Hypothalamus (tissue), 51 donors: ENCODE results near the gene EXOC6B.
"Not testable (repeated sequence)": the region's sequence is repeated elsewhere in the genome, so short reads cannot be mapped to it uniquely, and the experiment has no call there.

Experiments used
- DNase-seq, 51 donors: peaks; one replicate each; lab custom pipeline; 2025; lab: John Stamatoyannopoulos, UW

Gene EXOC6B

DNA sequence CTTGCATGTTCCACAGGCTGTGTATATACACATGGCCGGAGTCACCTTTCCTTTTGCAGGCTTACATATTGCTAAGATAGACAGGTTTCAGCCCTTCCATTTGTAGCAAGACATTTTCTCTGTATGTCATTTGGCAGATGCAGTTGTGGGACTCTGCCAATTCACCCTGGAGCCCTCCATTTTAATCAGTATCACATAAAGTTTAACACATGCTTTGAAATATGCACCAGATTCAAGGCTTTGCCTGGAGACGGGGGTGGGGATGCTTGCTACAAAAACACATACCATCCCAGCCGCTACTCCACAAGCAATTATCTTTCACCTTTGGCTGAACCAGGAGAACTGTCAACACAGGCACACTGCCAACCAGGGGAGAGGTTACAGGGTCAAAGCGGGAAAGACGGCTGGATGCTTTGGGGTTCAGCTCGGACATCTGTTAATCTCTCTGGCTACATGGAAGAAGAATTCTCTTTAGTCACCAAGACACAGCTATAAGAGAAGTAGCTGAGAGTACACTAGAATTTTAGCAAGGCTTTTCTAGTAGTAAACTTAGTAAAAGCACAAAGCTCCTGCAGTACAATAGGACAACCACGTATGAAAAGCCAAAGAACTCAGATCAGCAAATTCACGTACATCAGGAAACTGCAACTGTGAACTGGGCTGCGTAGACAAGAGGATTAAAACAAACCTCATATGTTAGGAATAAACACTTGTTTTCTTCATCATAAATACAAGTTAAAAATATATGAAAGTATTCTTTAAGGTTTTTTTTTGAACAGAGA is 130.9 kb downstream of the EXOC6B start:
- DNase-seq = no peak

- no peak for DNase-seq
These were observed 136.1 kb downstream of the EXOC6B start for GRCh38 chr2:72689579-72690195.

DNA sequence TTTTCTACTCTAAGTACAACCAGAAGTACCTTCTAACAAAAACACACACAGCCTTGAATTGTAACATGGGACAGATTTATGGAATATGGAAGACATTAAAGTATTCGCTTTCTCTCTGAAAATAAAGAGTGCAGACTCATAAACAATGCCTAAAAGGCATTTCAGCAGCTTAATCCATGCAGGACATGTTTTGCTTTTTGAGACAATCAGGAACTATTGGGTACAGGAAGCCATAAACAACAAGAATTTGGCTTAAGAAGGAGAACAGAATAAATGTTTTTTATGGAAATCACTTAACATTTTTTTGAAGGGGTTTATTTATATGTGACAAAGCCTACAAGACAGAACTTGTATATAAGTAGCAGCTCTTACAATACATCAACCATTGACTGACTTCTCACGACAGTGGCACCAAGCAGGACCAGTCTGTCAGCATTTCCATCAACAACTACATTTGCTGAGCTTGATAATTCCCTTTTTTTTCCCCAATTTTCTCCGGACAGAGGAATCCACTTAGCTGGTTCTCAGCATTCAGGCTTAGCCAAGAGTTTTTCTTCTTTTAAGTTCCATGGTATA is 140.1 kb downstream of the EXOC6B start:
- no peak for DNase-seq

DNA sequence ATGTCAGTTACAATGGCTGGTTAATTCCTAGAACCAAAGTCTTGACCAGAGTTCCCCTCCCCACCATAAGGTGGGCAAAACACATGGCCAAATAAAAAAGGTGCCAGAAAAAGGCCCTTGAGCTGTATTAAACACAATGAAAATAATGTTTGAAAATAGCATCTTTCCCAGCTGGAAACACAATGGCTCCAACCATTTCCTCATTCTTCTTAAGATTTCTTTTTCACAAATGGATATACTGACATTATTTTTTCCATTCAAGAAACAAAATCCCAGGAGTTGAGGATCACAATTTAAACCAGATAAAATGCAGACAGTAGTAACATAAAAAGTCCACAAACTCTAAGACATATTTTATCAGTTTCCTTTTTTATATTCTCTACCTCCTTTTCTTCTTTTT is 143.8 kb downstream of the EXOC6B start:
- DNase-seq = no peak

DNA sequence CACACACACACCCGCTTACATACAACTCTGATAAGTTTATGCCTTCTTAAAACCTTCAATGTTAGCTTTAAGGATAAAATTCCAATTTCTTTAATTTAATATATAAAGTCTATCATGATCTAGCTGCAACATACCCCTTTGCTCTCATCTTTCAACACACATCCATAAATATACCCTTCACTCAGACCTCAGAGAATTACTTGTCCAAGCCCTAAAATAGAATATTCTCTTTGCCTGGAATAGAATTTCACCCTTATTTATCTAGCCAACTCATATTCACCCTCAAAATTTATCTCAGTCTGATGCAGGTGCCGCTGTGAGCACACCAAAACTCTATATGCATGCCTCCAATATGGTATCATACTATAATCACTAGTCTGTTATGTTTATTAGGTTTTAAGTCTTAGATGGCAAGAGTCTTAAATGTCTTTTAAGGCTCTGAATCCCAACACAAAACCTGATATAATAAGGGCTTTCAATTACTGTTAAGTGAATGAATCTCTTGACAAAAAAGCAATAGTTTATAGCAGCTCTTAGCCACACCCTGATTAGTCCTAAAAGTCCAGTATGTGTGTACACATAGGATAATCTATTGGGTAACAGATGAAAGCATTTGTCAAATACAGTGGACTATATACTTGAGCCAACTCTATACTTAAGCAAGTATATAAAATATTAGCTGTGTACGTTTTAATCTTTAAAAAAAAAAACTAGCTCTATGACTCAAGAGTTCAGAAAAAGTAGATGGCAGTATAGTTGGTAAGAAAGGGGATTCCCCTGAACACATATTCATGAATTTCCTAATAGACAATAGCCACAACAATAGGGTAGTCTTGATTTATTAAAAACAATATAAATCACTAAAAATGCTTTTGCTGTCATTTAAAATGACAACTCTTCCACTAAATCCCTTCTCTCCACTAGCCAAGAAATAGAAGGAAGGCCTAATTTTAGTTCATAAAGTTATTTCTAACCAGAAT is 144.5 kb downstream of the EXOC6B start:
- no peak for DNase-seq

- DNase-seq = no peak
These were observed 147.8 kb downstream of the EXOC6B start for GRCh38 chr2:72678024-72678423.

DNA sequence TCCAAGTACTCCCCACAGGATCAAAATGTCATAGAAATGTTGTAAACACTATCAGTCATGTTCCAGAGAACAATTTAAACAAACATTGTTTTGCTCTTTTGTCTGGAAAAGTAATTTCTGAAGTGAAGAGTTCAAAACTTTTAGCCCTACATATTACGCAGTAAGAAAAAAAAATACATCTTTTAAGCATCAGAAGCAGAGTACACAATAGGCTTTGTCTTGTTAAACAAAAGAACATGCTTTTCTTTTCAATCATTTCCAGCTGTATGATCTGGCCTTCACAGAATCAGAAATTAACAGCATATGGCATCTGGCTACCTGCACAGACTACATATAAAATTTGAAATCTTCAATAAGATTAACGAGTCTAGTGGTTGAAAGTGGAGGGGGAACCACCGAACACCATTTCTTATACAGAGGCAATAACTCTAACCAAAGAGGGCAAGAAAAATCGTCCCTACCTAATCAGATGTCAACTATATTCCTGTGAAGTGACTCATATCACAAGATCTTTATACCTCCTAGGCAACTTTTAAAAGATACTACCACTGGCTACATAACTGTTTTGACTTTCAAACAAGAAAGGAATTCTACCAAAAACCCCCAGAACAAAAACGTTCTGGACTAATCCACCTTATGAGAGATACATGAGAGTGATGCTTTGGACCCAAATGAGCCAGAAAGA is 149.3 kb downstream of the EXOC6B start:
- DNase-seq = no peak

DNA sequence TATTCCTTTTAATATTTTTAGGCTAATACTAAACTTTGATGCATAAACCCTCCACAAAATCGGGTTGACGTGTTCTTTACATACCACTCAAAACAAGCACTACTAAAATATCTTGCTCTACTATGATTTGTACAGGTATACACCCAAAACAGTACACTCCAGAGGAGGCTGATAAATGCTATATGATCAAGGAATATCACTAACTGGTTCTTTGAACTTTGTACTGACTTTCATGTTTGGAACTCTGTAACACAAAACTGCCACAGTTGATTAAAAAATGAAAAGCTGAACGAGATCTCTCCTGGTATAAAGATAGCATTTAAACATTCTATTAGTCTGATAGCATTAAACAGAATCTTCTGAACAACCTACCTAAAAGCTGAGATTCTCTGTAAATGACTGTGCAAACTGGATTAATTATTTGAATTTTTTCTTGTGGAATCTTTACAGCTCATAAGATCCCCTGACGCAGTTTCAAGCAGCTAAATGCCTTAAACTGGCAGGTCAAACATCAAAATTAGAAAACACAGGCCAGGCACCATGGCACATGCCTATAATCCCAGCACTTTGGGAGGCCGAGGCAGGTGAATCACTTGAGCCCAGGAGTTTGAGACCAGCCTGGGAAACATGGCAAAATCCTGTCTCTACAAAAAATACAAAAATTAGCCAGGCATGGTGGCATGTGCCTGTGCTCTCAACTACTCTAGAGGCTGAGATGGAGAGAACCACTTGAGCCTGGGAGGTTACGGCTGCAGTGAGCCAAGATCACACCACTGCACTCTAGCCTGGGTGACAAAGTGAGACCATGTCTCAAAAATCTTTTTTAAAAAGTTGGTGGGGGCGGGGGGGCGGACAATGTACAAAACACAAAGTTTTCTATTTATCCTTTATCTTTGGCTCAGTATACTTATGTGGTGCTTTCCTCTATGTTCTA is 150.6 kb downstream of the EXOC6B start:
- DNase-seq = no peak

- no peak for DNase-seq
These were observed 152.6 kb downstream of the EXOC6B start for GRCh38 chr2:72673279-72673678.

DNA sequence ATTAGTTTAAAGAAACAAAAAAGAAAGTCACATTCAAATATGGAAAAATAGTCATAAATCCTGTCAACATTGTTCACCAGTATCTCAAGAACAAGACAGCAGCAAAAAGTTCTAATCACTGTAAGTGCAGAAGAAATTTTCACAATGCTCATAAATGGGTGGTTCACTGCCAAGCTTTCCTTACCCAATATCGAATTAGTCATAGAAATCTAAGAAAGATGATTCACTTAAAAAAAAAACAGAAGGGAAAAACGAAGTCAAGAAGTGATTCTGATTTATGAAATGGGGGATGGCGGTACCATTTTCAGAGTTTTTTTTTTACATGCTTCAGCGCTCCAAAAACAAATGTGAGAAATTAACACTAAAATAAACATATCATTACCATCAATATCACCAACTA is 156.7 kb downstream of the EXOC6B start:
- no peak for DNase-seq

- DNase-seq = no peak
These were observed 157.2 kb downstream of the EXOC6B start for GRCh38 chr2:72668647-72669046.

GRCh38 chr2:72665448-72665847 is 160.4 kb downstream of the EXOC6B start:
- no peak for DNase-seq

GRCh38 chr2:72661985-72662384 is 163.8 kb downstream of the EXOC6B start:
- DNase-seq = no peak

- DNase-seq = no peak
These were observed 176.0 kb downstream of the EXOC6B start for GRCh38 chr2:72649810-72650209.

DNA sequence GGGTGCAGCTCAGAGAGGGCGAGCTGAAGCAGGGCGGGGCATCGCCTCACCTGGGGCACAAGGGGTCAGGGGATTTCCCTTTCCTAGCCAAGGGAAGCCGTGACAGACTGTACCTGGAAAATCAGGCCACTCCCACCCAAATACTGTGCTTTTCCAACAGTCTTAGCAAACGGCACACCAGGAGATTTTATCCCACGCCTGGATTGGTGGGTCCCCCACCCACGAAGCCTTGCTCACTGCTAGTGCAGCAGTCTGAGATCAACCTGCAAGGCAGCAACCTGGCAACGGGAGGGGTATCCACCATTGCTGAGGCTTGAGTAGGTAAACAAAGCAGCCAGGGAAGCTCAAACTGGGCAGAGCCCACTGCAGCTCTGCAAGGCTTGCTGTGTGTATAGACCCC is 184.6 kb downstream of the EXOC6B start:
- DNase-seq = not testable (repeated sequence)

GRCh38 chr2:72638600-72639211 is 187.1 kb downstream of the EXOC6B start:
- DNase-seq = no peak

- DNase-seq = no peak
These were observed 189.6 kb downstream of the EXOC6B start for GRCh38 chr2:72636210-72636609.

- no peak for DNase-seq
These were observed 195.1 kb downstream of the EXOC6B start for GRCh38 chr2:72630767-72631166.

DNA sequence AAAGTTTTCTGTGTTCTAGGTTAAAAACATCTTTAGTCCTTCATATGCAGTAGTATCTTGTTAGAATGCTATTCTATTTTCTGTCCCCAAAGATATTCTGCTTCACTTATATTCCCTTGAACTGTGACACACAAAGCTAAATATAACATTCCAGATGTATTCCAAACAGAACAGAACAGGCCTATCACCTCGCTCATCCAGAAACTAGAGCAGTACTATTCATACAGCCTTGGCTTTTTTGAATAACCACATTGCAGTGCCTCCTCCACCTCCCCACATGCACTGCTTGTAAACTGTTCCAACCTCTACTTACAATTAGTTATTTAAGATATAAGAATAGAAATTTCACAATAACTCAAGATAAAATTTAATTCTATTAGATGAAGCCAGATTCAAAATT is 196.8 kb downstream of the EXOC6B start:
- DNase-seq = no peak
